ENCODE data around the gene HMBS.

DNA sequence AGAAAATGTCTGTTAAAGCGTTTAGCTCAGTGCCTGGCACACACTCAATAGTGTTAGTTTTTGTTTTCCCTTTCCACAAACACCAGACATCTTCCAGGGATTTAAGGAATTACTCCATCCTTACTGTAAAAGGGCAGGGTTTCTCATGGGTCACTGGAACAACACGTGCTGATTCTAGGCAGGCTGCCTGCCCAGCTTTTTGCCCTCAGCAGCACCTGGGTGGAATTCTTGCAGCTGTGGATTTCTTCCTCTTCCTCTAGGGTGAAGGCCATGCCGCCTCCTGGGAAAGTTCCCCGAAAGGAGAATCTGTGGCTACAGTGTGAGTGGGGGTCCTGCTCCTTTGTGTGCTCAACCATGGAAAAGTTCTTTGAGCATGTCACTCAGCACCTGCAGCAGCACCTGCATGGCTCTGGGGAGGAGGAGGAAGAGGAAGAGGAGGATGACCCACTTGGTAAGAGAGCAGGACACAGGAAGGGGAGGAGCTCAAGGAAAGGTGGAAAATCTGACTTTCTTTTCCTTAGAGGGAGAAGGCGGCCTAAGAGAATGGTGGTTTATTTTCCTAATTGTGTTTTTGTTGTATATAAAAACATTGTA is 42.1 kb downstream of the HMBS start:
- no peak for TF ChIP-seq POLR2A (IDR thresholded peaks at IDR 0.05)
- TF ChIP-seq, protein P1, sequence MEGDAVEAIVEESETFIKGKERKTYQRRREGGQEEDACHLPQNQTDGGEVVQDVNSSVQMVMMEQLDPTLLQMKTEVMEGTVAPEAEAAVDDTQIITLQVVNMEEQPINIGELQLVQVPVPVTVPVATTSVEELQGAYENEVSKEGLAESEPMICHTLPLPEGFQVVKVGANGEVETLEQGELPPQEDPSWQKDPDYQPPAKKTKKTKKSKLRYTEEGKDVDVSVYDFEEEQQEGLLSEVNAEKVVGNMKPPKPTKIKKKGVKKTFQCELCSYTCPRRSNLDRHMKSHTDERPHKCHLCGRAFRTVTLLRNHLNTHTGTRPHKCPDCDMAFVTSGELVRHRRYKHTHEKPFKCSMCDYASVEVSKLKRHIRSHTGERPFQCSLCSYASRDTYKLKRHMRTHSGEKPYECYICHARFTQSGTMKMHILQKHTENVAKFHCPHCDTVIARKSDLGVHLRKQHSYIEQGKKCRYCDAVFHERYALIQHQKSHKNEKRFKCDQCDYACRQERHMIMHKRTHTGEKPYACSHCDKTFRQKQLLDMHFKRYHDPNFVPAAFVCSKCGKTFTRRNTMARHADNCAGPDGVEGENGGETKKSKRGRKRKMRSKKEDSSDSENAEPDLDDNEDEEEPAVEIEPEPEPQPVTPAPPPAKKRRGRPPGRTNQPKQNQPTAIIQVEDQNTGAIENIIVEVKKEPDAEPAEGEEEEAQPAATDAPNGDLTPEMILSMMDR (IDR thresholded peaks at IDR 0.05), result no peak
